IPS DF 4.7 (cell line): Measurements from ENCODE around the gene SLC9B1.
"Not testable (repeated sequence)": the region's sequence is repeated elsewhere in the genome, so short reads cannot be mapped to it uniquely, and the experiment has no call there.

ENCODE experiments used
- DNase-seq: peaks from one replicate; pipeline ENCODE4 v3.0.0-alpha.2; 2013; ENCODE audit warnings: low spot score; ENCODE audit errors: extremely low read depth

Gene SLC9B1

GRCh38 chr4:102878349-102878748 is 141.2 kb downstream of the SLC9B1 start:
- not testable (repeated sequence) for DNase-seq

- DNase-seq = not testable (repeated sequence)
These were observed 141.9 kb downstream of the SLC9B1 start for GRCh38 chr4:102877477-102878106.

- no peak for DNase-seq
These were observed 147.7 kb downstream of the SLC9B1 start for GRCh38 chr4:102871772-102872171.

- DNase-seq = no peak
These were observed 149.8 kb downstream of the SLC9B1 start for GRCh38 chr4:102869569-102870197.

GRCh38 chr4:102868781-102869568 is 150.5 kb downstream of the SLC9B1 start, which contains the start of gene CISD2:
Gene CISD2, plus strand, starts transcription at chr4:102868992. Its CDS starts 93 bp downstream, at chr4:102869085.
- DNase-seq = no peak

GRCh38 chr4:102868153-102868780 is 151.2 kb downstream of the SLC9B1 start:
- no peak for DNase-seq

GRCh38 chr4:102867278-102868152 is 152.0 kb downstream of the SLC9B1 start:
- DNase-seq = no peak

- not testable (repeated sequence) for DNase-seq
These were observed 154.2 kb downstream of the SLC9B1 start for GRCh38 chr4:102865327-102865726.

- DNase-seq = no peak
These were observed 156.8 kb downstream of the SLC9B1 start for GRCh38 chr4:102862747-102863146.

GRCh38 chr4:102862016-102862415 is 157.5 kb downstream of the SLC9B1 start:
- DNase-seq = no peak

GRCh38 chr4:102860611-102861324 is 158.7 kb downstream of the SLC9B1 start:
- DNase-seq = no peak

GRCh38 chr4:102858828-102859464 is 160.6 kb downstream of the SLC9B1 start:
- DNase-seq = no peak
